GM19324 (cell line): ENCODE measurements around the gene CAMTA2.
A peak's percentile ranks its signal among the peaks of the same experiment; 100 is the strongest.

ENCODE experiments used
- ATAC-seq: cut with Tn5 transposase; IDR thresholded peaks from one replicate; pipeline ENCODE4 v1.9.1; 2021; ENCODE audit warnings: mild to moderate bottlenecking, moderate library complexity; ENCODE audit not compliant: unreplicated experiment, low FRiP score

The CAMTA2 gene

DNA sequence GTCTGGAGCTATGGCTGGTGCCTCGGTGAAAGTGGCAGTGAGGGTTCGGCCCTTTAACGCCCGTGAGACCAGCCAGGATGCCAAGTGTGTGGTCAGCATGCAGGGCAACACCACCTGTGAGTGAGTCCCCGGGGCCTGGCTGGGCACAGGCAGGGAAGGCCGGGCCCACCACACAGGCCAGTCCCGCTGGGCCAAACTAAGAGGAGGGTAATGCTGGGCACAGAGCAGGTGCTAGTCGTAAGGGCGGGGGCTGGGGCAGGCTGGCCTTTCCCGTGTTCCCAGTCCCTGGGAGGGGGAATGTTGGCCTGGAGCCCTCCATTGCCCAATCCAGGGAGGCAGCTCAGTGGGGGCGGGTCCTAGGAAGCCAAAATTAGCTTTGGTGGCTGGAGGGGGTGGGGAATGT lies 12.8 kb upstream of the CAMTA2 start:
- ATAC-seq = no peak

DNA sequence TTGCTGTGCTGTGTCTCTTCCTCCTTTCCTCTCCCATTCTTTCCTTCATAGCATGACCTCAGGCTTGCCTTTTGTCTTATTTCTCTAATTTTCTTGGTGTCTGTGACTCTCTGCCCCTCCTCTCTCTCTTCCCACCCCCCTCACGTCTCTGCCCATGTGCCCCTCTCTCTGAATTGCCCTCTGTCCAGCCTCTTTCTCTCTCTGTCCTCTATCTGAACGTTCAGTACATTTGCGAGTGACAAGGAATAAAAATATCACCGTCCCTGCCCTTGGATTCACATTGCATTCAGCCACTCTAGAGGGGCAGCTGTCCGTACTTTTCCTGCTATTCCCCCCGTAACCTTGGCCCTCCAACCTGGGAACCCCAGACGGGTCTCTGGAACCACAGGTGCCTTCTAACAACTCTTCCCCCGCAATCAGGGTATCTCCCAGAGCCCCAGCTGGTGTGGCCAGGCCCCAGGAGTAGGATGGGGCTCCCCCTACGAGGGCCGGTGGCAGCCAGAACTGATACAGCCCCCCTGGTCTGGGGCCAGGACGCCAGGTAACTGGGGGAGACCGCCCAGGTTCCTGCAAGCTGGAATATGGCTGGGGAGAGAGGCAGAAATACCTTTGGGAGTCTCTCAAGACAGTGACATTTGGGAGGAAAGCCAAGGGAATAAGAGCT lies 12.1 kb upstream of the CAMTA2 start:
- no peak for ATAC-seq

DNA sequence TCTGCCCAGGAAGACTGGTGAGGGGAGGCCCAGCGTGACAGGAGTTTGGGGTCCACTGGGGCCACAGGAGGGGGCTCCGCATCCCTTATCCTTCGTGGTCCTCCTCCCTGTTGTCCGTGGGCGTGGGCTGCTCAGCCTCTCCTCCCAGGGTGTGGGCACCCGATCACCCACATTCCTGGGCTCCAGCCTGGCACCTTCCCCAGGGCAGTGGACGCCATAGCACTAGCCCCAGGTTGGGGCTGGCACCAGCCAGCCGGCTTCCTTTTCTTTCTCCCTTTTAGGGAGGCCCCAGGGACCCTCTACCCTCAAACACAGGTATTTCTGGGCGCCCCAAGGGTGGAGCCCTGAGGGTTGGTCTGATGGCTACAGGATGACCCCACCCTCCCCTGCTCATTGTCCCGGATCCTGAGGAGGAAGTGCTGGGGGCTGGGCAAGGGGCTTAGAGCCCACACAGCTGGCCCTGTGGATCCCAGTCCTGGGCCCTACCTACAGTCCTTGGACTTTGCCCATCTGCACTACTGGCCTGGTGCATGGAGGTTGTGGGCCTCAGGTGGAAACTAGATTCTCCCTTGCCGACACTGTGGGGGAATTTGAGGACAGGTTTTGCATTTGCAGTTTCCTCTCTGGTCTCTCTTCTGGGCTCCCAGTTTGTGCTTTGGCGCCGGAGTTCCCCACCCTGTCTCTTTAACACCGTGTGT lies 11.4 kb upstream of the CAMTA2 start:
- ATAC-seq = no peak

DNA sequence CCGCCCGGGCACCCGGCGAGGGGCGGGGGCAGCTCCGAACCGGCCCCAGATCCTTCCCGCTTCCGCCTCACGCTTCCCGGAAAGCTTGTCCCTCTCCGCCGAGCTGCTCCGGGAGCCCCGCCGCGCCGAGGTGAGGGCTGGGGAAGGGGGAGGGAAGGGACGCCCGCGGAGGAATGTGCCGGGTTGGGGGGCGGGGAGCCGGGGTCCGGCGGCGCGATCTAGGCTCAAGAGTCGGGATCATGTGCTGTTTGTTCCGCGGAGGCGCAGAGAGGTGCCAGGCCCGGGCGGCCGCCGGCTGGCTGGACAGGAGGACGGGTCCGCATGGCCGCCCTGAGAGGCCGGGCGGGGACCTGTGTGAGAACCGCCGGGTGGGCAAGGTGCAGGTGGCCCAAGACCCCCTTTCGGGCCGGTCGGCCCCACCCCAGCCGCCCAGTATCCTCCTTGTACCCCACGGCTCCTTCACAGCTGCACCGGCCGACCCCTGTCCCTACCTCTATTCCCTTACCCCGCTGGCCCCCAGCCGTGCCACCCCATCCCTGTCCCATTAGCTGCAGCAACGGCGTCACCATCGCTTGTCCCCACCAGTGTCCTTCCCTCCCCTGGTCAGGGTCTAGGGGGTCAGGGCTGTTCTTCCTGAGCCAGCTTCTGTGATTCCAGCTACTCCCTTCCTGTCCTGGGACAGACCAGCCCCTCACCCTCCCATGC lies 10.7 kb upstream of the CAMTA2 start:
- ATAC-seq = peak; percentile 15

GRCh38 chr17:4997302-4998026 lies 10.0 kb upstream of the CAMTA2 start, which contains the start of the genes INCA1 and KIF1C:
Gene INCA1, minus strand, starts transcription at chr17:4997522. Its CDS starts 3,085 bp downstream, at chr17:4994437.
Gene KIF1C, plus strand, starts transcription at chr17:4997950. Its CDS starts 2,297 bp downstream, at chr17:5000247.
- ATAC-seq = peak; percentile 85

DNA sequence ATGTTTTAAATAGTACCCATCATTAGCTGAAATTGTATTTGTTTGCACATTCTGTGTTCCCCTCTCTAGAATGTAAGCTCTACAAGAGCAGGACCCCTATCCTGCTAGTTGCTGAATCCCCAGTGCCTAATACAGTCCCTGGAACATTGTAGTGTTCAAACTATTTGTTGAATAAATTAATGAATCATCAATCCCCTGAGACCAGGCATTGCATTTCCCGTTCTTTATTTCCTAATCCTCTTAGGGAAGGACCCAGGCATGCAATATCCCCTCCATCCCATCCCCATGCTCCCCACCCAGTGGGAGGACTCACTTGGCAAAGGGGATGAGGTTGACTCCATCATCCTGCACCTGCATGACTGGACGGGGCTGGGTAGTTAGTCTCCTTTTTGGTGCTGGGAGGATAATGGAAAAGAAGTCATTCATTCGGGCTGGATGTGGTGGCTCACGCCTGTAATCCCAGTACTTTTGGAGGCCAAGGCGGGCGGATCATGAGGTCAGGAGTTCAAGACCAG lies 6.7 kb upstream of the CAMTA2 start:
- no peak for ATAC-seq

- ATAC-seq = peak; percentile 7
Measured at GRCh38 chr17:4987767-4988567, 492 bp upstream of the CAMTA2 start.

GRCh38 chr17:4986403-4986802 lies 1.1 kb downstream of the CAMTA2 start:
- ATAC-seq = no peak

- ATAC-seq = no peak
Measured at GRCh38 chr17:4982305-4982704, 5.2 kb downstream of the CAMTA2 start.

DNA sequence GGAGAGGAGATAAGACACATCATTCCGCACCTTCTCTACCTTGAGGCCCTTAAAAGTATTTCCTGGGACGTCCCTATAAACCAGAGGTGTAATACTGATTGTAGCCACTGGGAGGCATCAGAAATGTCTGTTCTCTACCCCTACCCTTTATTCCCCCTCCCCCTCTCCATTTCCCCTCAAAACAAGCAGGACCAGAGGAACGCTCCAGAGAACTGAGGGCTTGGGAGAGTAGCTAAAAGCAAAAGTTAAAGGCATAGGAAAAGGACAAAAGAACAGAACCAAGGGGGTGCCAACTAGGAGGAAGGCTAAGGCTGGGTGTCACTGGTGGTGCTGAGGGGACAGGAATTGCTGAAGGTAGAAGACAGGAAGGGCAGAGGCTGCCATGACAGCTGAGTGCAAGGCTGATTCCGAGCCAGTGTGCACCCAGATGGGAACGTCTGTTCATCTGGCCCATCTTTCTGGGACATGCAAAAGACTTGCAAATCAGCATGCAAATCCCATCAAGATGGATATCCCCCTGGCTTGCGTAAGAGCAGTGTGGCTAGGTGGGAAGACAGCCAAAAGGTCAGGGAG lies 6.7 kb downstream of the CAMTA2 start:
- ATAC-seq = no peak

DNA sequence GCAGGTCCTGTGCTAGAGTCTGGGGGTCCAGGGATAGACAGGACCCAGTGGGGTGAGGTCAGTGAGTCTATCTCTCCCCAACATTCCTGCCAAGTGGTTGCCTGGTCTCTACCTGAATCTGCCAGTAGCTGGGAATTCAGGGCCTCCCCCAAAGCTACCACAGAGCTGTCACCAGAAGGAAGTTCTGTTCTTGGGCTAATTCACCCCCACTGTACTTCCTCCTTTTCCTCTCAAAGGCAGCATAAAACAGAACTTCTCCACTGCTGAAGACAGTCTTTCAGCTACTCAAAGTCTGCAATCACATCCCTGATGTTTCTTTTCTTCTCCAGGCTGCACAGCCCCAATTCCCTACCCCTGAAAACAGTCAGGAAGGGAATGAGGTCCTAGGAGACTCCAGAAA lies 8.7 kb downstream of the CAMTA2 start:
- no peak for ATAC-seq

DNA sequence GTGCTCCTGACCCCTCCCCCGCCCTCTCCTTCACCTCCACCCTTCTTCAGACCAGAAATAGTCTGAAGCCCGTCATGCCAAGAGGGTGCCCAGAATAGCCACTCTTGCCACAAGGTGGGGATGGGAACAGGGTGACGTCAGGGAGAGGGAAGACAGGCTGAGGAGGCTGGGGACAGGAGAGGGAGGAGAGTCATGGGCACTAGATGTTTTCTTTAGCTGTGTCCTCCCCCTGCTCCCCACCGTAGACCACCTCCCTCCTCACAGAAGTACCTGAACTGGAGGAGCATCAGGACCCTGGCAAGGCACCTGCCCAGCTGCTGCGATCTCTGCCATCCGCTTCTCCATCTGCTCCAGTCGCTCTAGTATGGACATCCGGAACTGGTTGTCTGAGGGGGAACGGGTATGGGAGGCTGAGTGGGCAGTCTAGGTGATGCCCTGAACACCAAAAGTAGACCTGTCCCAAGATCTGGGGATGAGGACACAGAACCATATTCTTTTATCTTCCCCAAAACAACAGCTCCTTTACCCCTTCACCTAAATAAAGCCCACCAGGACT lies 13.3 kb downstream of the CAMTA2 start:
- ATAC-seq = no peak

DNA sequence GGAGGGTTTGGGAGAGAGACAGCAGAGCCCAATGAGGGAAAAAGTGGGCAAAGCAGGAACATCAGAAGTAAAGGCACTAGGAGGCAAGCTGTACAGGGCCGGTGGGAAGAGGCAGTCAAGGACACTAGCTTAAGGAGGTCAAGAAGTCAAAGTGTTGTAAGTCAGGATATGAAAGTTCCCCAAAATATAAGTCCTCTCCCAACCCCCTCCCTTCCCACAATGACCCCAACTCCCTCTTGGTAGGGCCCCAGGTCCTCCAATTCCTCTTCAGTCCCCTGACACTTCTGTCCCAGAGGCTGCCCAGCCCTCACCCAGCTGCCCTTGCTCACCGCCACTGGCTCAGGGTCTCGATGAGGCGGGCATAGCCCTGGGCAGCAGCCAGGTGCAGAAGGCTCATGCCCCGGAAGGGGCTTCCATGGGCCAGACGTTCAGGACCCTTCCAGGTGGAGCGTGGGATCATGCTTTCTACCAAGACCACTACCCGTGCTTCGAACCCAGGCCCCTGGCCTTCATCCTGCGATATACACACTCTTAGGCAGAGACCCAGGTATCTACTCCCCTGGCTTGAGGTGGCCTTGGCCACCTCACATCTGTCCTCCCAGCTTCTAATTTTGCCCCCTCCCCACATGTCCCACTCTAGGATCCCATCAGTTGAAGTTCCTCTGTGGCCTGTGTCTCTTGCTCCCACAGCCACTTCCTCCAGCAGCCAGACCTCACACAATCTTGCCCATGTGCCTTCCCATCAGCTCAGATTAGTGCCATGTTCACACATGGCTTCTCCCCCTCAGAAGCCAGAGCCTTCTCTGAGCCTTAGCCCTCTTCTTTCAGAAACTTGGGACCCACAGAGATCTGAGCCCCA lies 14.0 kb downstream of the CAMTA2 start:
- ATAC-seq = no peak

GRCh38 chr17:4972752-4973151 lies 14.7 kb downstream of the CAMTA2 start:
- no peak for ATAC-seq

- ATAC-seq = no peak
Measured at GRCh38 chr17:4972322-4972721, 15.2 kb downstream of the CAMTA2 start.

GRCh38 chr17:4971826-4972225 lies 15.6 kb downstream of the CAMTA2 start:
- ATAC-seq = no peak

DNA sequence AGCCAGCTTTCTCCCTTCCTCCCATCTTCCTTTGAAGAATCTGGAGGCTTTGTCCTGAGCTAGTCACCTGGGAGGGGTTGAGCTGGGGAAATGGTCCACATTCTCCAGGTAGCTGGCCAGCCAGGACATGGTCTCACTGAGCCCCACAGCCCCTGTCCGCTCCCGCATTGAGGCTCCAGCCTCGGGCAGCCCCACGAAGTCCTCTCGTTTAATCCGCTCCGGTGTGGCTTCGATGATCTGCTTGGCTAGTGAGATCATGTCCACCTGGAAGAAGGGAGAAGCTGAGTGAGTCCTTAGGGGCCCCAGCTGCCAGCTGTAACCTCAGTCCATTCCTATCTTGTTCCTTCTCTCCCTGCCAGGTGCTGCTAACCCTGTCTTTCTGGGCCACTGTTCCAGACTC lies 17.2 kb downstream of the CAMTA2 start:
- no peak for ATAC-seq

GRCh38 chr17:4969551-4970173 lies 17.8 kb downstream of the CAMTA2 start:
- ATAC-seq = no peak
